ENCODE results near the gene CHCHD1. TPM values are rescaled to one million over a fixed set of nuclear protein-coding genes. Genes with fewer than 3 reads are reported as not detected.

Gene CHCHD1
- total RNA-seq, 1 experiment from 2014 or later = 36.6 TPM

DNA sequence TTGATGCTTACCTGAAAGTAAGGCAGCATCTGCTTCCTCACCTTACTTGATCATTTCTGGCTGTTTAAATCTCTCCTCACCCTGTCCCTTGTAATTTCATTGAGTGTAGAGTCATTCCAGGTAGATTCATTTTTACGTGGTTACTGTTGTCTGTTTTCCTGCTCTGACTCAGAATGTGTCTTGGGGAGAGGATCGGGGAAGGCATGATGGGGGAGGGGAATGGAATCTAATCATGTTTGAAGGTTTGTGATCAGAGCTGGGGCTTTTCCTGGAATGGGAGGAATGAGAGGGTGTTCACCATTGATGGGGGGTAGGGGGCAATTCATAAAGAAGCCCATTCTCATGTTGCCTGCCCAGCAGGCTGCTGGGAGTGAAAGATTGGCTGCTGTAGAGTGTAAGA is 18.9 kb upstream of the CHCHD1 start:
- Histone ChIP-seq H2AFZ (ENCODE audit: low read depth, low read length, poor library complexity, severe bottlenecking) (no peak overlapping the region), H3K9me2 (ENCODE audit: insufficient read depth) (no peaks in the 10 kb centered on the region), H3K27me3 (ENCODE audit: insufficient read depth, low read length) (no peaks in the 10 kb centered on the region), H3K27ac (ENCODE audit: low read depth, low read length) (no peak overlapping the region), H3K4me2 (ENCODE audit: low read length) (peak overlapping the region; percentile 46), H3K36me3 (ENCODE audit: control insufficient read depth in 1 of 2, insufficient read depth in 2 of 2, low read length in 2 of 2) (peaks cover 48 to 54% of the 10 kb centered on the region in 2 experiments), H3K4me3 (replicated peaks in 1 of 2; ENCODE audit: low read depth in 1 of 2, low read length in 2 of 2) (peak overlapping the region in 1 of 2 experiments; percentile 12; a peak in 1 of 4 replicates), H3K79me2 (ENCODE audit: insufficient read depth, low read length) (peaks cover 7% of the 10 kb centered on the region), H3K9me3 (ENCODE audit: control insufficient read depth in 1 of 2, insufficient read depth in 1 of 2, low read depth in 1 of 2, low read length in 2 of 2) (no peaks in the 10 kb centered on the region), H3K9ac (ENCODE audit: low read length) (peak overlapping the region; percentile 21; the same call in 1 of the 2 replicates), H4K20me1 (ENCODE audit: insufficient read depth) (no peaks in the 10 kb centered on the region), H3K4me1 (ENCODE audit: control insufficient read depth in 1 of 2, insufficient read depth in 2 of 2, low read length in 2 of 2) (peaks cover 0 to 27% of the 10 kb centered on the region in 2 experiments; a peak in 3 of 4 replicates)
- ATAC-seq (peak; percentile 45; the same call in 1 of the 2 replicates), DNase-seq (ENCODE audit: low read depth, low spot score) (no peak)
- no TSS peak for BruUV-seq (replicated peaks)
- RAD21 ChIA-PET (ENCODE audit: low non-redundant PET in 1 of 2, low total read pairs in 2 of 2, uncharacterized antibody in 2 of 2, unreplicated experiment in 2 of 2) = interaction anchor here in 1 of 2 experiments (0.9 kb wide), 1 partner anchor 10 kb away, joined by 4 read pairs; no protein-coding TSS in a partner anchor
- CTCF ChIA-PET = interaction anchor here (1.0 to 1.1 kb wide), 2 partner anchors 9 to 112 kb away, joined by 3 read pairs; a partner anchor contains a TSS
- intact Hi-C loops (cut with micrococcal nuclease) = no loop called here
- POLR2A ChIA-PET = no interaction called here
- TF ChIP-seq ELF1 (IDR thresholded peaks at IDR 0.05; ENCODE audit: borderline replicate concordance, low read depth) (no peak), FOSL1 (IDR thresholded peaks at IDR 0.05; ENCODE audit: low read depth) (peak; percentile 47; the same call in 1 of the 2 replicates), MAX (IDR thresholded peaks at IDR 0.05) (no peak)

DNA sequence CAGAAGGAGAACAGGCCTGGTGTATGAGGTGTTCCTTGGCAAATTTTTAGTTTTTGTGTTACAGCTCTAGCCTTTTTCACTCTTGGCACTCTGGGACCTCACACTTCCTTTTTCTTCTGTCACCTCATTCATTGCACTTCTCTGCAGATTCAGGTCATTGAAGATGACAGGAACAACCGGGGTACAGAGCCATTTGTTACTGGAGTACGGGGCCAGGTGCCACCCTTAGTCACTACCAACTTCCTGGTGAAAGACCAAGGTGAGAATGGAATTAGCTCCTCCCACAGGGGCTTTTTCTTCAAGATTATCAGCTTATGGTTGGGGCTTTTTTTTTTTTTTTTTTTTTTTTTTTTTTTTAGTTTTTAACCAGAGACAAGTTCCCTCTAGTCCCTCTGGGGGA is 18.5 kb upstream of the CHCHD1 start:
- Histone ChIP-seq H3K4me1 (ENCODE audit: control insufficient read depth in 1 of 2, insufficient read depth in 2 of 2, low read length in 2 of 2) (peaks cover 0 to 27% of the 10 kb centered on the region in 2 experiments; a peak in 3 of 4 replicates), H4K20me1 (ENCODE audit: insufficient read depth) (no peaks in the 10 kb centered on the region), H3K79me2 (ENCODE audit: insufficient read depth, low read length) (peaks cover 4% of the 10 kb centered on the region), H3K27me3 (ENCODE audit: insufficient read depth, low read length) (no peaks in the 10 kb centered on the region), H3K9ac (ENCODE audit: low read length) (0 out of 2 replicates have a peak overlapping the region, but pooled peaks have one; percentile 21), H3K4me3 (replicated peaks in 1 of 2; ENCODE audit: low read depth in 1 of 2, low read length in 2 of 2) (no peak overlapping the region), H3K4me2 (ENCODE audit: low read length) (peak overlapping the region; percentile 46), H3K9me3 (ENCODE audit: control insufficient read depth in 1 of 2, insufficient read depth in 1 of 2, low read depth in 1 of 2, low read length in 2 of 2) (no peaks in the 10 kb centered on the region), H3K9me2 (ENCODE audit: insufficient read depth) (no peaks in the 10 kb centered on the region), H2AFZ (ENCODE audit: low read depth, low read length, poor library complexity, severe bottlenecking) (no peak overlapping the region), H3K27ac (ENCODE audit: low read depth, low read length) (no peak overlapping the region), H3K36me3 (ENCODE audit: control insufficient read depth in 1 of 2, insufficient read depth in 2 of 2, low read length in 2 of 2) (peaks cover 48 to 56% of the 10 kb centered on the region in 2 experiments)
- no TSS peak for BruUV-seq (replicated peaks)
- no peak for DNase-seq (ENCODE audit: low read depth, low spot score)
- POLR2A ChIA-PET = no interaction called here
- intact Hi-C loops (cut with micrococcal nuclease) = no loop called here
- RAD21 ChIA-PET (ENCODE audit: low non-redundant PET in 1 of 2, low total read pairs in 2 of 2, uncharacterized antibody in 2 of 2, unreplicated experiment in 2 of 2) = interaction anchor here in 1 of 2 experiments (0.9 kb wide), 1 partner anchor 10 kb away, joined by 4 read pairs; no protein-coding TSS in a partner anchor
- no peak for ATAC-seq
- CTCF ChIA-PET = interaction anchor here (1.0 to 1.1 kb wide), 2 partner anchors 8 to 112 kb away, joined by 3 read pairs; a partner anchor contains a TSS
- TF ChIP-seq ZBTB33 (IDR thresholded peaks at IDR 0.05; ENCODE audit: extremely low read depth, insufficient replicate concordance, low read length) (no peak), ZNF274 (IDR thresholded peaks at IDR 0.05; ENCODE audit: low read depth, low read length) (no peak), RAD21 (IDR thresholded peaks at IDR 0.05; ENCODE audit: low read depth) (no peak), CEBPB (IDR thresholded peaks at IDR 0.05; ENCODE audit: low read depth) (no peak), TCF7L2 (IDR thresholded peaks at IDR 0.05; ENCODE audit: borderline replicate concordance, extremely low read depth, insufficient read depth, insufficient read length) (no peak), ZFX (IDR thresholded peaks at IDR 0.05) (no peak), SP1 (IDR thresholded peaks at IDR 0.05; ENCODE audit: low read depth) (no peak), JUND (IDR thresholded peaks at IDR 0.05) (no peak), YY1 (IDR thresholded peaks at IDR 0.05; ENCODE audit: extremely low read depth, insufficient replicate concordance, low read depth, low read length) (no peak), MAX (IDR thresholded peaks at IDR 0.05) (no peak), SIN3A (IDR thresholded peaks at IDR 0.05; ENCODE audit: low read depth) (no peak), POLR2AphosphoS5 (IDR thresholded peaks at IDR 0.05; ENCODE audit: low read depth, low read length) (no peak), POLR2A (IDR thresholded peaks at IDR 0.05; ENCODE audit: borderline replicate concordance, extremely low read depth, insufficient read depth, insufficient read length) (no peak)
- TF ChIP-seq, protein P1, sequence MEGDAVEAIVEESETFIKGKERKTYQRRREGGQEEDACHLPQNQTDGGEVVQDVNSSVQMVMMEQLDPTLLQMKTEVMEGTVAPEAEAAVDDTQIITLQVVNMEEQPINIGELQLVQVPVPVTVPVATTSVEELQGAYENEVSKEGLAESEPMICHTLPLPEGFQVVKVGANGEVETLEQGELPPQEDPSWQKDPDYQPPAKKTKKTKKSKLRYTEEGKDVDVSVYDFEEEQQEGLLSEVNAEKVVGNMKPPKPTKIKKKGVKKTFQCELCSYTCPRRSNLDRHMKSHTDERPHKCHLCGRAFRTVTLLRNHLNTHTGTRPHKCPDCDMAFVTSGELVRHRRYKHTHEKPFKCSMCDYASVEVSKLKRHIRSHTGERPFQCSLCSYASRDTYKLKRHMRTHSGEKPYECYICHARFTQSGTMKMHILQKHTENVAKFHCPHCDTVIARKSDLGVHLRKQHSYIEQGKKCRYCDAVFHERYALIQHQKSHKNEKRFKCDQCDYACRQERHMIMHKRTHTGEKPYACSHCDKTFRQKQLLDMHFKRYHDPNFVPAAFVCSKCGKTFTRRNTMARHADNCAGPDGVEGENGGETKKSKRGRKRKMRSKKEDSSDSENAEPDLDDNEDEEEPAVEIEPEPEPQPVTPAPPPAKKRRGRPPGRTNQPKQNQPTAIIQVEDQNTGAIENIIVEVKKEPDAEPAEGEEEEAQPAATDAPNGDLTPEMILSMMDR (IDR thresholded peaks at IDR 0.05 in 2 of 3, conservative IDR thresholded peaks at IDR 0.05 in 1 of 3; ENCODE audit: borderline replicate concordance in 1 of 3, insufficient read depth in 1 of 3, low read depth in 2 of 3, low read length in 2 of 3) = no peak
